UCSD-AML1 (cell line): ENCODE measurements around the gene PTTG1.
A peak's percentile ranks its signal among the peaks of the same experiment; 100 is the strongest.

Source experiments
- DNase-seq: peaks from one replicate; lab custom pipeline; 2025; ENCODE audit not compliant: unreplicated experiment; lab: John Stamatoyannopoulos, UW

Gene PTTG1

DNA sequence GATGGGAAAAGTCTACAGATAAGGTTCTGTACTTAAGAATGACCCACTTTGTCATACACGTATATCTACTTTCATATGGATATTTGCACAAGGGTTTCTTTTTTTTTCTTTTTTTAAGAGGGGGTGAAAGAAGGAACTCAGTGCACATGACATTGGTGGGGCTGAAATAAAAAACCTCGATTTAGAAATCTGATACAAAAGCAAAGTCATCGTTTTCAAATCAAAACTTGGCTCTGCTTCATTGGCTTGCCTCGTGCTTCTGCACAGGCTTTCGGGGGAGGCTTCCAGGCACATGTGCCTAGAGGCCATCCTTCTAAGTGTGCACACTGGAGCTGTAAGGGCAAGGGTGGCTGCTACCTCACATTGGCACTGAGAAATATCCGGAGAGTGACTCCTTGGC is 31.1 kb downstream of the PTTG1 start:
- no peak for DNase-seq

DNA sequence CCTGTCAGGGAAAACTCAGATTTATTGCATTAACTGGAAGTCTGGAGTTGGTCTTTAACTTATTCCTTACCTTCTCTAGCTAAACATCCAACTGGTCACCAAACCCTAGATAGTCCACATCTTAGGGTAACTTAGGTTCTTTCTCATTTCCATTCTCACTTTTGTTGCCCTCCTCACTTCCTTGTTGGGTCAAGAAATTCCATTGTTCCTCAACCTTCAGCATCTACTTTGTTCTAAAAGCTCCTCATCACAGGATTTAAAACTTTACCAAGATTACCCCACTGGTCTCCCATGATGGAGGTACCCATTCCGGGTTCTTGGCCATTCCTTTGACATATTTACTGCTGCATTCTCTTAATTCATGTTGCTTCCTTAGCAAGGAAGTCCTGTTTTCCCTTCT is 32.1 kb downstream of the PTTG1 start:
- DNase-seq, result no peak

DNA sequence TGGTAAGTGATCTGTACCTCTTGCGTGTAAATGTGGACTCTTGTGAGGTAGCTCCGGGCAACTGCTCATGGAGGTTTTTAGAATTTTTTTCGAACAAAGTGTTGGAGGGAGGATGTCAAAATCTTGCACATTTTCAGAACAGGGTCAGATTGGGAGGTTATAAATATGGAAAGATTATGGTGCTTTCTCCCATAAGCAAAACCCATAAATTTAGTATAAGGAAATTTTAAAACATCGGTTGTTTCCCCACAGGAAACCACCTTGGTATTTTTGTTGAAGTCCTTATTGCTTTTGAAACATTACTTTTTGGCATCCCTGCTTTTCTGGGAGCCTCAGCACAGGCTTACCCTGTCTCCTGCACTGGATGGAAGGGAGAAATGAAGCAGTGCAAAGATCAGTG is 33.9 kb downstream of the PTTG1 start:
- no peak for DNase-seq

DNA sequence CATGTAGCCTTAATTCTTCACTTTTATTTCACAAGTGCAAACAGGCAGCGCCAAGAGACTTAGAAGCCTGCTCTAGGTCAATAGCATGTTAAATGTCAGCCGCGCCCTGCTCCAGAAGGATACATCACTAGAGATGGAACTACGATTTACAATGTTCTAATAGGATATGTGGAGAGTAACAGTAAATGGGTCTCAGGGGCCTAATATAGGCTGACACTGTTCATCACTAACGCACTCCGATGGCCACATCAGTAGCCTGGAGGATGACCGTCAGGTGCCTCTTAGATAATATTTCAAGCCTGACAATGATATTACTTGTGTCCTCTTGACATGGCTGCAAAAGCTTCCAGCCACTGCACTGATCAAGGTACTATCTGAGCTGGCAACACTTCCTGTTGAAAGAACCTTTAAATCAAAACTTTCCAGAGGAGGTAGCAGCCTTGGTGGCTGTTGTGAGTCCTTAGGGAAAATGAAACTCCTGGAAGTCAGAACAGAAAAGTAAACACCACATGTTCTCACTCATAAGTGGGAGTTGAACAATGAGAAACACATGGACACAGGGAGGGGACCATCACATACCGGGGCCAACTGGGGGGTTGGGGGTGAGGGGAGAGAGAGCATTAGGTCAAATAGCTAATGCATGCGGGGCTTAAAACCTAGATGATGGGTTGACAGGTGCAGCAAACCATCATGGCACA is 35.0 kb downstream of the PTTG1 start:
- DNase-seq, result no peak

- no peak for DNase-seq
These were observed 35.6 kb downstream of the PTTG1 start for GRCh38 chr5:160457252-160457651.

GRCh38 chr5:160458806-160459800 is 37.4 kb downstream of the PTTG1 start:
- DNase-seq, result no peak

- no peak for DNase-seq
These were observed 38.9 kb downstream of the PTTG1 start for GRCh38 chr5:160460377-160461049.

- no peak for DNase-seq
These were observed 39.7 kb downstream of the PTTG1 start for GRCh38 chr5:160461378-160461777.

- DNase-seq, result no peak
These were observed 40.5 kb downstream of the PTTG1 start for GRCh38 chr5:160462167-160462566.

GRCh38 chr5:160463227-160463626 is 41.6 kb downstream of the PTTG1 start:
- DNase-seq, result no peak

GRCh38 chr5:160463740-160464465 is 42.2 kb downstream of the PTTG1 start:
- no peak for DNase-seq

DNA sequence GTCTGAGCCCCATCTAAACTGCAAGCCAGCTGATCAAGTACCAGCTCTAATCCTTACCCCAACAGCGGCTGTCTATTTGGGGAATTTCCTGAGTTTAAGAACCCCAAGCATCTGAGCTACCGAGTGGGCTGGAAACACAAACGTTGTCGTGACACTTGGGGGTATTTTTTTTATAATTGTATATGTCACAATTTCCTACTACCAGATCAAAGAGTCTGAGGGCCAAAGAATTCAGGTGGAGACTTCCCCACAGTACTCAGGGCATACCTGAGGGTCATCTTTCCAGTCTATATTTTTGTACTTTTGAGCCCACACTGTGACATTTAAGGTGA is 42.8 kb downstream of the PTTG1 start:
- DNase-seq, result no peak

DNA sequence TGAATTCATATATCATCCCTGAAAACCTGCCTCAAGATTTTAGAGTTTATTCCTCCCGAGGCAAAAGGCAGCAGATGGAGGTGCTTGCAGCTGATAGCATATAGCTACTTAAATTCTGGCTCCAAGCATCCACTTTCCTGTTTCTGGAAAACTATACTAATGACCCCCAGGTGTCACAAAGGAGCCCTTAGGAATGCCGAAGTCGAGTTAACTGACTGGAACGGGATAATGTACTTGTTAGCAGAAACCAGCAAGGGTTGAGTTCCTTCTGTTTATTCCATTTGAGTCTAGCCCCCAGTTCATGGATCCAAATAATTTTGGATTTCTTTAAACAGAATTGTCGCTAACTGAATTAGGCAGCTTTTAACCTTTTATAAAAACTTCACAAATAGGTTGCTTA is 44.5 kb downstream of the PTTG1 start:
- DNase-seq, result no peak

DNA sequence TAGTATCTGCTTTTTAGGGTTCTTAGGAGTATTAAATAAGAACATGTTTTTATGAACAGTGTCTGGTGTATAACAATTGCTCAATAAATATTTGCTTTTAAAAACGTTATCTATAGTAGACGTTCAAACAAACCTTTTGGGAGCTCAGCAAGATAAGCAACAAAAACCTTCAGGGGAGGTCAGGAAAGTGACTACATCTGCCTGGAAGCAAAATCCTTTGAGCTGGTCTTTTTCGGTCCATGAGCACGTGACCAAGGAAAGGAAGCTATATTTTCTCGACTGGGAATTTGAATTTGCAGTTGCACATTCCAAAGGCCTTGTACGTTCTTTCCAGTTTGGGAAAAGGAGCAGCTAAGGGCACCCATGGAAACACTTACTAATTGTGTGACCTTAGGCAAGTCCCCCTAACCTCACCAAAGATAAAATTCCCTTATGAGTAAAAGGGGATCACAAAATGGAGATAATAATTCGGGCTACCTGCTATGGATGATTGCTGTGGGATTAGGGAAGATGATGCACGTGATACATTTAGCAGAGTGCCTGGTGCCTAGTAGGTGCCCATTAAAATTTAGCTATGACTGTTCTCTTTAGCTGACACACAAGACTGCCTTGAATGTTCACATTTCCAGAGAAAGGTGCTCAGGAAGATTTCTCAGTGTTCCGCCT is 45.4 kb downstream of the PTTG1 start:
- no peak for DNase-seq

GRCh38 chr5:160467555-160468362 is 46.1 kb downstream of the PTTG1 start:
- DNase-seq, result peak; percentile 94

DNA sequence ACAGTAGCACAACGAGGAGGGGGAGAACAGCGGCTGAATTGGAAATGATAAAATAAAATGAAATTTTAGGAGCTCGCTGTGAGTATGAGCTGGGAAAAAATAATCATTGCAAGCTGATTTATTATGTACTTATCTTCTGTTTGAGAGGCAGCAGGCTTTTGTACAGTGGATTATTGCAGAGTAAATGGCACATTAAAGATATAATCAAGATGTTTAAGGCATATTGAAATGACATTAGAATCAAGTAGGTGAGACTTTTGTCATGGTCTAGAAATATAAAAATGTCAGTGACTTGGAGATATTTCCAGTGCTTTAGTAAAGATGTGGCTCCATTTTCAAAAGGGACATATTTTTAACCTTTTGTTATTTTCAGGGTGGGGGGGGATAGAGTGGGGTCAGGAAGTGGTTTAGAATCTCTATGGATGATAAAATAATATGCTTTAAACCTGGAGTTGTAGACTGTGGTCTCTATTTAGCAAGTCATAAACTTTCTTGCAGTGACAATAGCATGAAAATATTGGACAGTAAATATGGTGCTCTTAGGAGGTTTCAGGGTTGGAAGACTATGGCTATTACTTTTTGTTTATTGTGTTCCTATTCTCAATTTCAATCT is 46.8 kb downstream of the PTTG1 start:
- DNase-seq, result no peak

GRCh38 chr5:160469156-160470144 is 47.8 kb downstream of the PTTG1 start:
- DNase-seq, result peak; percentile 17
